K562 (cell line): Measurements from ENCODE around the gene SMARCB1. TPM values are rescaled to one million over a fixed set of nuclear protein-coding genes. Genes with fewer than 3 reads are reported as not detected.

Experiments
- ATAC-seq: fragments of 200-7000 bp; cut with Tn5 transposase; 3 replicates; pipeline ENCODE4 v1.9.1; 2020; ENCODE audit warnings: moderate library complexity
- BruUV-seq: library from RNA; stranded (reverse); fragments of 400-500 nt; replicated peaks from 2 replicates; lab custom pipeline; 2021; lab: Mats Ljungman, UMichigan
- CTCF ChIA-PET: fragments of 300-600 bp; formaldehyde crosslinking; extraction: SDS; loops from one replicate; lab custom pipeline; 2021; ENCODE audit warnings: low intra/inter-chr PET ratio; lab: Yijun Ruan, JAX
- POLR2A ChIA-PET: fragments of 300-600, 350-650 bp; sonication (Branson Sonifier 250); formaldehyde crosslinking; extraction: SDS; loops from one replicate; lab custom pipeline; 2021; ENCODE audit warnings: antibody characterized with exemption, inconsistent platforms; lab: Yijun Ruan, JAX
- DNase-seq, 4 experiments: peaks; one replicate each; pipeline versions ENCODE4 v3.0.0 to v3.0.0-alpha.2; 2011 to 2018; ENCODE audit warnings: low spot score in 3 of 4, mixed read lengths in 3 of 4; ENCODE audit errors: extremely low read depth in 1 of 4
- FAIRE-seq: peaks from 2 replicates; lab custom pipeline; 2011; peaks lifted over from hg19 to GRCh38; lab: Jason Lieb, UNC
- H2AFZ ChIP-seq: 2 replicates; pipeline ENCODE4 v1.6.0; 2011; ENCODE audit warnings: low read depth, low read length, control low read depth, inconsistent platforms
- H3K27ac ChIP-seq: fragments of 200-600 bp; 3 replicates; pipeline ENCODE4 v1.8.0; 2011; ENCODE audit warnings: low read depth, mild to moderate bottlenecking, control low read depth, inconsistent platforms, low read length, moderate library complexity, mixed read lengths; ENCODE audit errors: extremely low read depth
- H3K27me3 ChIP-seq, 2 experiments: fragments of 300-600 bp in 1 of 2; 2 replicates in 1 of 2; 3 replicates in 1 of 2; pipeline versions ENCODE4 v1.6.0 to v1.8.0; 2011; ENCODE audit warnings: inconsistent platforms in 2 of 2, low read length in 2 of 2, mild to moderate bottlenecking in 1 of 2, mixed read lengths in 1 of 2, moderate library complexity in 1 of 2; ENCODE audit not compliant: control insufficient read depth in 2 of 2, insufficient read depth in 2 of 2
- H3K36me3 ChIP-seq: fragments of 300-600 bp; 3 replicates; pipeline ENCODE4 v1.8.0; 2011; ENCODE audit warnings: mild to moderate bottlenecking, low read length, inconsistent platforms; ENCODE audit not compliant: control insufficient read depth, insufficient read depth
- H3K4me1 ChIP-seq, 2 experiments: fragments of 200-600 bp in 1 of 2; replicated peaks in 1 of 2; 2 replicates in 1 of 2; 3 replicates in 1 of 2; pipeline versions ENCODE4 v1.5.1 to v1.8.0; 2011; ENCODE audit warnings: inconsistent platforms in 2 of 2, low read length in 2 of 2, mild to moderate bottlenecking in 1 of 2, mixed read lengths in 1 of 2, moderate library complexity in 1 of 2; ENCODE audit not compliant: control insufficient read depth in 2 of 2, insufficient read depth in 2 of 2
- H3K4me2 ChIP-seq: 2 replicates; pipeline ENCODE4 v1.6.1; 2011; ENCODE audit warnings: low read length, control low read depth, inconsistent platforms, mixed read lengths; ENCODE audit not compliant: insufficient read depth
- H3K4me3 ChIP-seq: fragments of 200-600 bp; sonication (generic), shearing (Covaris generic); 2 replicates; pipeline ENCODE4 v1.5.1; 2016; ENCODE audit warnings: control low read depth, inconsistent platforms
- H3K79me2 ChIP-seq: fragments of 200-600 bp; 3 replicates; pipeline ENCODE4 v1.8.0; 2011; ENCODE audit warnings: low read length, inconsistent platforms; ENCODE audit not compliant: control insufficient read depth, insufficient read depth
- H3K9ac ChIP-seq, 2 experiments: 2 replicates each; pipeline versions ENCODE4 v1.6.0 to v1.6.1; 2011; ENCODE audit warnings: low read depth in 2 of 2, low read length in 2 of 2, control low read depth in 1 of 2, inconsistent platforms in 1 of 2, mild to moderate bottlenecking in 1 of 2, mixed read lengths in 1 of 2; ENCODE audit not compliant: insufficient read depth in 1 of 2
- H3K9me1 ChIP-seq: one replicate; pipeline ENCODE4 v1.6.0; 2011; ENCODE audit warnings: inconsistent platforms, mild to moderate bottlenecking, low read length, moderate library complexity; ENCODE audit not compliant: control insufficient read depth, insufficient read depth
- H3K9me3 ChIP-seq: replicated peaks from 2 replicates; pipeline ENCODE4 v1.5.1; 2011; ENCODE audit warnings: low read depth, low read length, inconsistent platforms; ENCODE audit not compliant: control insufficient read depth, insufficient read depth
- H4K20me1 ChIP-seq: replicated peaks from 2 replicates; pipeline ENCODE4 v1.6.1; 2011; ENCODE audit warnings: low read length, inconsistent platforms, mixed read lengths; ENCODE audit not compliant: control insufficient read depth, insufficient read depth
- CBX2 ChIP-seq: fragments of 200-600 bp; sonication (generic); IDR thresholded peaks from one replicate; pipeline ENCODE4 v1.6.1; 2012; ENCODE audit warnings: mild to moderate bottlenecking, low read length, inconsistent platforms; ENCODE audit not compliant: insufficient read depth, poor library complexity, severe bottlenecking
- NEUROD1 ChIP-seq: fragments of 150-350 bp; IDR thresholded peaks from 2 replicates; pipeline ENCODE4 v1.6.1; 2014; ENCODE audit warnings: borderline replicate concordance, low read length, low read depth; ENCODE audit not compliant: partially characterized antibody
- POLR3A ChIP-seq: IDR thresholded peaks from 2 replicates; pipeline ENCODE4 v1.6.1; 2011; ENCODE audit warnings: borderline replicate concordance, mild to moderate bottlenecking, moderate library complexity; ENCODE audit not compliant: insufficient read length, insufficient read depth; ENCODE audit errors: extremely low read depth
- RFX7 ChIP-seq: fragments of 250-450 bp; sonication (Bioruptor Pico); IDR thresholded peaks from 2 replicates; pipeline ENCODE4 v1.5.1; 2021; ENCODE audit warnings: mild to moderate bottlenecking
- WGBS: fragments of 100-300 bp; shearing (Covaris generic); methylation state at CpG from one replicate; pipeline ENCODE4 v1.1.6; 2016; ENCODE audit warnings: low coverage, mixed read lengths; ENCODE audit not compliant: insufficient coverage; ENCODE audit errors: missing lambda C conversion rate; 5-methylcytosine and 5-hydroxymethylcytosine counted together
- in situ Hi-C: fragments of 300-500 bp; cut with MboI; formaldehyde crosslinking; loops from 4 replicates; pipeline ENCODE4 v1.15.0; 2018; ENCODE audit warnings: inconsistent platforms, mixed read lengths
- intact Hi-C: fragments of 100-400 bp; cut with micrococcal nuclease; formaldehyde crosslinking; loops from 2 replicates; pipeline ENCODE4 v1.14.2; 2022
- polyA plus RNA-seq, 8 experiments: library from polyadenylated mRNA; depleted of rRNA in 4 of 8; stranded (reverse) in 5 of 8; unstranded in 3 of 8; fragments of >200 nt; fragmentation: Nextera tagmentation in 2 of 8; fragmentation: Illumina TruSeq in 1 of 8; extraction: Ambion mirVana in 2 of 8; extraction: Trizol in 1 of 8; gene quantifications; 2 replicates each; pipeline versions ENCODE4 v1.2.1 to v1.2.3, GENCODE V29; 2011 to 2014; ENCODE audit warnings: inconsistent platforms in 1 of 8, missing spikeins in 1 of 8
- total RNA-seq, 7 experiments: library from RNA; depleted of rRNA in 6 of 7; stranded (reverse); fragments of >200 nt in 6 of 7; fragmentation: Illumina TruSeq in 2 of 7; extraction: Trizol in 2 of 7; gene quantifications; 2 replicates each; pipeline versions ENCODE4 v1.2.1 to v1.2.3, GENCODE V29; 2011 to 2021; ENCODE audit warnings: low replicate concordance in 1 of 7

The SMARCB1 gene
- total and polyA plus RNA-seq, 9 of the 15 experiments (the other 6 are each of a cell fraction or from before 2014, with no cell fraction given), result 1.2 to 113 (median 65.4) TPM

DNA sequence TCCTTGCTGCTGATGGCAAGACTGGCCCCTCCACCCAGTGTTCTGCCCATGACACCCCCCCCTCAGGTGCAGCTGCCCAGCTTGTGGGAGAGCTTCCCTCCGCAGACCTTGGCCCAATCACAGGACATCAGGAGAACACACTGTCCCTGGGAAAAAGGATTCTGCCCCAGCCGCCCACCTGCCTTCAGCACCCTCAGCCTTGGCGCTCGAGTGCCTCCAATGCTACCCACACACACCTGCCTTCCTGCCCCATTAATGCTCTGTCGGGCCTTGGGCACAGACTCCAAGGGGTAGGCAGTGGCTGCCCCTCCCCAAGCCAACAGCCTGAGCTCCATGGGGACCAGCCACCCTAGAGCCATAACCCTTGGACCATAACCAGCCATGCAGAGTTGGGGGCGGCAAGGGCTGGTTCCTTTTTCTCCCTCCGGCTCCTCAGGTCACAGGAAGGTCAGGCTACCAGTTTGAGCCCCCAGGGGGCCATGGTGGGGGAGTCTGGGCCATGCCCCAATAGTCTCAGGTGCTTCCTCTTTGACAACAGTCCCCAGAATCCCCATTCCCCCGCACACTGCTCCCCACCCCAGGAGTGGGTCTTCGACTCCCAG, 34.6 kb upstream of the SMARCB1 start:
- intact Hi-C loops (no loop called here), in situ Hi-C loops (no loop called here)
- 80% methylated on average over 1 of the region's 9 CpGs for WGBS
- DNase-seq (no peak), ATAC-seq (no peak), FAIRE-seq (no peak)
- H3K4me1 ChIP-seq, result peaks cover 11 to 28% of the 10 kb centered on the region in 2 experiments
- H3K36me3 ChIP-seq, result no peaks in the 10 kb centered on the region
- peaks cover 3% of the 10 kb centered on the region for H3K9me1 ChIP-seq
- no peak overlapping the region for H3K4me3 ChIP-seq
- no peak overlapping the region for H3K27ac ChIP-seq
- no peaks in the 10 kb centered on the region for H3K9me3 ChIP-seq
- CTCF ChIA-PET, result no interaction called here
- H3K79me2 ChIP-seq, result peaks cover 14% of the 10 kb centered on the region; the same call in 2 of the 3 replicates
- H3K4me2 ChIP-seq, result peak overlapping the region; percentile 32; the same call in 1 of the 2 replicates
- no peaks in the 10 kb centered on the region for H3K27me3 ChIP-seq
- no TSS peak for BruUV-seq
- peak overlapping the region in 1 of 2 experiments; percentile 95; a peak in 2 of 4 replicates for H3K9ac ChIP-seq
- 0 out of 2 replicates have a peak overlapping the region, but pooled peaks have one; percentile 91 for H2AFZ ChIP-seq
- peak; percentile 9 for TF ChIP-seq POLR3A
- TF ChIP-seq CBX2, result no peak
- TF ChIP-seq RFX7 (CRISPR knock-in tag), result no peak
- TF ChIP-seq NEUROD1, result no peak
- no peaks in the 10 kb centered on the region for H4K20me1 ChIP-seq
- POLR2A ChIA-PET, result interaction anchor here (1.0 kb wide), 2 partner anchors 17 to 130 kb away, joined by 3 read pairs; no protein-coding TSS in a partner anchor
